K562 (cell line): Measurements from ENCODE around the gene TMEM181. TPM values are rescaled to one million over a fixed set of nuclear protein-coding genes. Genes with fewer than 3 reads are reported as not detected.

ENCODE experiments used
- BCOR ChIP-seq: fragments of 450-650 bp; IDR thresholded peaks from 2 replicates; pipeline ENCODE4 v1.6.1; 2016
- BRF1 ChIP-seq: IDR thresholded peaks from 3 replicates; pipeline ENCODE4 v1.6.1; 2011; ENCODE audit warnings: borderline replicate concordance, mild to moderate bottlenecking; ENCODE audit not compliant: insufficient read length; ENCODE audit errors: extremely low read depth
- DEAF1 ChIP-seq: fragments of 450-650 bp; formaldehyde crosslinking; IDR thresholded peaks from 2 replicates; pipeline ENCODE4 v1.4.0; 2020; ENCODE audit warnings: mild to moderate bottlenecking, moderate library complexity
- DNMT1 ChIP-seq: fragments of 450-650 bp; IDR thresholded peaks from 2 replicates; pipeline ENCODE4 v1.6.1; 2016; ENCODE audit warnings: antibody characterized with exemption, mild to moderate bottlenecking
- HDAC8 ChIP-seq: fragments of 450-650 bp; IDR thresholded peaks from 2 replicates; pipeline ENCODE4 v1.6.1; 2016; ENCODE audit warnings: mild to moderate bottlenecking, missing genetic modification characterization, moderate library complexity, missing compliant biosample characterization
- KLF6 ChIP-seq: fragments of 250-450 bp; sonication (Bioruptor Pico); IDR thresholded peaks from 2 replicates; pipeline ENCODE4 v1.4.0; 2020; ENCODE audit warnings: mild to moderate bottlenecking, moderate library complexity, borderline replicate concordance
- LARP7 ChIP-seq: fragments of 450-650 bp; IDR thresholded peaks from 2 replicates; pipeline ENCODE4 v1.6.1; 2016
- MAZ ChIP-seq, 2 experiments: fragments of 450-650 bp in 1 of 2; sonication (generic) in 1 of 2; formaldehyde crosslinking; IDR thresholded peaks in 1 of 2; conservative IDR thresholded peaks in 1 of 2; 2 replicates each; pipeline versions ENCODE4 v1.4.0 to v1.5.0; 2020; ENCODE audit warnings: mild to moderate bottlenecking in 1 of 2, missing genetic modification reagents in 1 of 2
- RFX1 ChIP-seq: fragments of 450-650 bp; IDR thresholded peaks from 2 replicates; pipeline ENCODE4 v1.6.1; 2016; ENCODE audit warnings: mild to moderate bottlenecking, moderate library complexity
- SNIP1 ChIP-seq: fragments of 450-650 bp; IDR thresholded peaks from 2 replicates; pipeline ENCODE4 v1.7.1; 2017; ENCODE audit warnings: low read depth, mild to moderate bottlenecking
- TAF15 ChIP-seq: fragments of 200-400 bp; formaldehyde crosslinking; IDR thresholded peaks from 2 replicates; pipeline ENCODE4 v1.6.1; 2017; ENCODE audit warnings: mild to moderate bottlenecking, low read depth, low read length, moderate library complexity
- TCF15 ChIP-seq: fragments of 250-450 bp; sonication (Bioruptor Pico); IDR thresholded peaks from 2 replicates; pipeline ENCODE4 v1.8.0; 2022; ENCODE audit warnings: moderate library complexity, mild to moderate bottlenecking, inconsistent platforms
- TEAD2 ChIP-seq: fragments of 450-650 bp; IDR thresholded peaks from 2 replicates; pipeline ENCODE4 v1.6.1; 2016; ENCODE audit warnings: missing genetic modification characterization, control low read depth, missing compliant biosample characterization
- THRA ChIP-seq: fragments of 450-650 bp; IDR thresholded peaks from 2 replicates; pipeline ENCODE4 v1.6.1; 2017; ENCODE audit warnings: mild to moderate bottlenecking, moderate library complexity
- ZBED1 ChIP-seq: IDR thresholded peaks from 2 replicates; pipeline ENCODE4 v1.6.1; 2014
- ZBTB9 ChIP-seq: fragments of 450-650 bp; formaldehyde crosslinking; IDR thresholded peaks from 2 replicates; pipeline ENCODE4 v1.4.0; 2020; ENCODE audit warnings: mild to moderate bottlenecking, moderate library complexity
- ZHX1 ChIP-seq: fragments of 150-350 bp; conservative IDR thresholded peaks from 2 replicates; pipeline ENCODE4 v1.6.1; 2014; ENCODE audit warnings: low read length
- ZNF197 ChIP-seq: fragments of 200-800 bp; sonication (Bioruptor generic); IDR thresholded peaks from 2 replicates; pipeline ENCODE4 v1.6.1; 2016; ENCODE audit warnings: low read depth, missing genetic modification characterization, missing compliant biosample characterization
- ZNF217 ChIP-seq: sonication (generic); formaldehyde crosslinking; IDR thresholded peaks from 2 replicates; pipeline ENCODE4 v1.8.0; 2022; ENCODE audit warnings: mild to moderate bottlenecking, missing genetic modification reagents
- ZNF282 ChIP-seq: sonication (generic); formaldehyde crosslinking; IDR thresholded peaks from 2 replicates; pipeline ENCODE4 v1.8.1; 2023; ENCODE audit warnings: missing genetic modification reagents
- ZNF766 ChIP-seq: fragments of 200-800 bp; sonication (Bioruptor generic); conservative IDR thresholded peaks from 2 replicates; pipeline ENCODE4 v1.6.1; 2016; ENCODE audit warnings: missing genetic modification characterization, missing compliant biosample characterization
- polyA plus RNA-seq, 8 experiments: library from polyadenylated mRNA; depleted of rRNA in 4 of 8; stranded (reverse) in 5 of 8; unstranded in 3 of 8; fragments of >200 nt; fragmentation: Nextera tagmentation in 2 of 8; fragmentation: Illumina TruSeq in 1 of 8; extraction: Ambion mirVana in 2 of 8; extraction: Trizol in 1 of 8; gene quantifications; 2 replicates each; pipeline versions ENCODE4 v1.2.1 to v1.2.3, GENCODE V29; 2011 to 2014; ENCODE audit warnings: inconsistent platforms in 1 of 8, missing spikeins in 1 of 8
- total RNA-seq, 7 experiments: library from RNA; depleted of rRNA in 6 of 7; stranded (reverse); fragments of >200 nt in 6 of 7; fragmentation: Illumina TruSeq in 2 of 7; extraction: Trizol in 2 of 7; gene quantifications; 2 replicates each; pipeline versions ENCODE4 v1.2.1 to v1.2.3, GENCODE V29; 2011 to 2021; ENCODE audit warnings: low replicate concordance in 1 of 7

Gene TMEM181
- total and polyA plus RNA-seq, 9 of the 15 experiments (the other 6 are each of a cell fraction or from before 2014, with no cell fraction given), result 5.6 to 27.2 (median 19.9) TPM

- TF ChIP-seq ZHX1 (no peak), ZNF282 (CRISPR knock-in tag) (no peak), DNMT1 (no peak), HDAC8 (tag) (no peak), ZNF197 (CRISPR knock-in tag) (no peak), BCOR (no peak), TAF15 (no peak), SNIP1 (no peak), TEAD2 (no peak), KLF6 (CRISPR knock-in tag) (no peak), LARP7 (no peak), ZBED1 (no peak), RFX1 (no peak), ZNF217 (CRISPR knock-in tag) (no peak), THRA (no peak), MAZ (CRISPR knock-in tag; conservative IDR thresholded peaks at IDR 0.05 in 1 of 2, IDR thresholded peaks at IDR 0.05 in 1 of 2) (0 out of 4 replicates have a peak, but pooled peaks of 1 of the 2 experiments have one; percentile 19), TCF15 (CRISPR knock-in tag) (no peak), DEAF1 (peak; percentile 23; the same call in 1 of the 2 replicates), ZNF766 (no peak), ZBTB9 (no peak), BRF1 (no peak)
Measured at GRCh38 chr6:158518191-158519127, 41.4 kb upstream of the TMEM181 start (continued).
